Epithelial cell of proximal tubule (primary cell): Measurements from ENCODE around the gene AUTS2. TPM values are rescaled to one million over a fixed set of nuclear protein-coding genes. Genes with fewer than 3 reads are reported as not detected.

Source experiments
- DNase-seq: peaks from one replicate; pipeline ENCODE4 v3.0.0-alpha.2; 2011; ENCODE audit warnings: low read depth
- H3K4me3 ChIP-seq: 2 replicates; pipeline ENCODE4 v1.5.1; 2011; ENCODE audit warnings: low read depth, mild to moderate bottlenecking, low read length
- CTCF ChIP-seq: conservative IDR thresholded peaks from 2 replicates; pipeline ENCODE4 v1.5.1; 2012; ENCODE audit warnings: low read depth, mild to moderate bottlenecking, low read length
- total RNA-seq: library from RNA; depleted of rRNA; stranded (reverse); fragments of >200 nt; gene quantifications from 2 replicates; pipeline ENCODE4 v1.2.3, GENCODE V29; 2015

Gene AUTS2
- total RNA-seq, 1 donor from 2014 or later, result 10.0 TPM

DNA sequence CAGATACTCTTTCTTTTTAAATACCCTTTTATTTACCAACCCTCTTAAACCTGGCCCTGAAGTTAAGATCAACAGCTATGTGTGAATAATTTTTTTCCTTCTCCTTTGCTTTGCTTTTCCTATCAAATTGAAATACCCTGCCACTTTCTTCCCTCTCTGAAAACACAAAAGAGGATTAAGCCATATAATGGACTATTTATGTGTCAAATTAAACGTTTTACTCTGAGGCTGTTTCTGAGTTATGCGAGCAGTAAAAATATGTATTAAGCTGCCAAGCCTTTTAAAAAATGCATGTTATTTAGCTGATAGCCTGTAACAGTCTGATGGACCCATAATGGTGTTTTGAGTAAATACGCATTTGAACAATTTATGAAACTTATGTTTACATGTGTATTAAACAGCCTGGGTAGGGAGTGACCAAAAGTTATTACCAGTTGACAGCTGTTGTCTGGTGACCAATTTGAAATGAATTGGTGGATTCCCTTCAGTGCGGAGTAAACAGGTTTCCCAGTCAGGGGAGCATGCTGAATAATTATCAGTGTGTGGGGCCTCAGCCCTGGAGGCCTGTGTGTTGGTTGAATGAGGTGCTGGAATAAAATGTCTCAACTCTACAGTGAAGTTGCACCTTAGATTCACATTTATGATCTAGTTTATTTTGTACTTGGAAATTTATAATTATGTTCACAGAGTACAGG, 89.6 kb downstream of the AUTS2 start:
- no peak for DNase-seq
- TF ChIP-seq CTCF, result no peak
- H3K4me3 ChIP-seq, result no peak overlapping the region

DNA sequence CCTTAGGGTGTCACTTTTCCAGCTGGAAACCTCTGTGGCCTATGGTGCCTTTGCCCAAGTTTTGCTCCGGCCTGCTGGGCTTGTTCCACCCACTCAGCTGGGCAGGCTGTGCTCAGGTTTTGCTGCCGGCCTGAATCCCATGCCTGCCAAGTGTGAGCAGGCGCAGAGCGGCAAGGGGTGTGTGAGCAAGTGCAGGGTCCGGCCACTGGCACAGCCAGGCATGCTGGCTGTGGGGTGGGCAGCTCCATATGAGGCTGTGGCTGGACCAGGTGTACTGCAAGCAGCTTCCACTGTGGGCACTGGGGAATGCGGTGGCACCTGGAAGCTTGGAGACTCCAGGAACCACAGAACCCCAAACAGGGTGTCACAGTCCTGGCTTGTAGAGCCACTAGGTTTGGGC, 92.1 kb downstream of the AUTS2 start:
- no peak overlapping the region for H3K4me3 ChIP-seq
- no peak for TF ChIP-seq CTCF
- no peak for DNase-seq

DNA sequence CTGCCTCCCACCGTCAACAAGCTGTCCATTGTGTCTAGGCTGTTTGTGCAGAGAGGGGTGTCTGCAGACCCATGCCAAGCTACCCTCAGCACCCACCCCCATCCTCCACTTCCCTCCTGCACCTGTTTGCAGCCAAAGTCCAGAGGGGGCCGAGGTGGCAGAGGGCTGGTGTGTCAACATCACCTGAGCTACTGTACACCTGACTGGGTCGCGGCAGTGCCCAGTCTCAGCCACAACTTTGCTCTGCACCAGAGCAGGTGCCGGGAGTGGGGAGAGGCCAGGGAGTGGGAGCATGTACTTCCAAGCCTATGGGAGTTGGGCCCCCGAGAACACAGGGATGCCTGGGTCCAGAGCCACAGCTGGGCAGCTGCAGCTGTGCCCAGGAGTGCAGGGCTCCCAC, 93.1 kb downstream of the AUTS2 start:
- no peak for TF ChIP-seq CTCF
- H3K4me3 ChIP-seq, result no peak overlapping the region
- DNase-seq, result no peak

DNA sequence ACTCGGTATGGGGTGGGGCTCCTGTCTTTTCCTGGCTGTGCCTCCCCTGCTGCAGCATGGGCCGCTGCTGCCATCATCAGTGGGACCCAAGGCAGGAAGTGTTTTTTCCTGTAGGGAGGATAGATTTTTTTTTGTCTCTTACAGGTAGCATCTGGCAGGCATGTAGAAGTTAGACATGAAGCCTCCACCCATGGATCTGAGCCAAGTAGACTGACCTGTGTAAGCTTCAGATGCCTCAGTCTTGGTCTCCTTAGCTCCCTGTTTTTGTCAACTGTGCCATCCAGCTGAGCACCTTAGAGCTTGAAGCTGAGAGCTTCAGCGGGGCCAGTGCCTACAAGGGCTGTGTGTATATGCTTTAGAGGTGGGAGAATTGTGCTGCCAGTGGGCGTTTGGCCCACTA, 93.5 kb downstream of the AUTS2 start:
- no peak for TF ChIP-seq CTCF
- no peak overlapping the region for H3K4me3 ChIP-seq
- DNase-seq, result no peak

DNA sequence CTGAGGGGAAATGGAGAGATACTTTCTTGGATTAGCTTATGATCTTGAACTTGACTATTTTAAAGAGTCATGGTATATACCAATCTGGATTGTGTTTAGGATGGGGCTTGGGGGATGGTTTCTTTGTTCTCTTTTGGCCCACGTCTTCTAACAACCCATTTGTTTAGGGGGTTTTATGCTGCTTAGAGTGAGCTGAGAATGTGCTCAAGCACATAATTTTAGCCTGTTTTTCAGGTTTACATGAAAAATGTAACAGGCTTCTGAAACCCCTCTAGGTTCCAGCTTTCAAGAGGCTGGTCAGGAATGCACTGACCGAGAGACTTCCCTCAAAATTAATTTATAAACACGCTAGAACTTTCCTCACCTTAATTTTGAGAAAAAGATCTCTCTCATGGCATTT, 94.3 kb downstream of the AUTS2 start:
- no peak for DNase-seq
- no peak for TF ChIP-seq CTCF
- H3K4me3 ChIP-seq, result no peak overlapping the region

DNA sequence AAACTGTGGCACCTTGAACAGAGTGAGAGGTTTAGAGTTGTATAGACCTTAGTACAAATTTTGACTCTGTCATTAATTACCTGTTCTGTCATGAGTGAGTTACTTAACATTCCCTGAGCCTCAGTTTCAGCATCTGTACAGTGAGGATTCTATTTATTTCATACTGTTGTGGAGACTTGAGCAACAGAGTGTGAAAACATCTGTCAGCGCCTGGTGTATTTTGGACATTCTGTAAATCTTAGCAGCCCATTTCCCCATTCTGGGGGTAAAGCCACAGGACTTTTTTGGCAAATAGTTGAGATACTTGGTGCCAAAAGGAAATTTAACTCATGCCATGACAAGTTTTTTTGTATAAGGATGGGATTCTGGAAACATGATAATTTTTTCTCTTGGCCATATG, 94.8 kb downstream of the AUTS2 start:
- no peak for TF ChIP-seq CTCF
- DNase-seq, result no peak
- no peak overlapping the region for H3K4me3 ChIP-seq

- no peak for DNase-seq
- no peak for TF ChIP-seq CTCF
- no peak overlapping the region for H3K4me3 ChIP-seq
Observed at GRCh38 chr7:69696054-69696591, 97.8 kb downstream of the AUTS2 start.
